A549 (cell line): ENCODE data around the gene CNTNAP2. TPM values are rescaled to one million over a fixed set of nuclear protein-coding genes. Genes with fewer than 3 reads are reported as not detected.
A peak's percentile ranks its signal among the peaks of the same experiment; 100 is the strongest.

ENCODE experiments used
- ATAC-seq, 2 experiments: fragments of 200-7000 bp in 1 of 2; fragments of >200 bp in 1 of 2; cut with Nextera tagmentation in 1 of 2; cut with Tn5 transposase in 1 of 2; 3 replicates each; pipeline versions ENCODE4 v1.8.0 to v1.9.1; 2018 to 2020; ENCODE audit warnings: mild to moderate bottlenecking in 1 of 2, moderate library complexity in 1 of 2
- CTCF ChIA-PET: fragments of 300-600 bp; sonication (Branson Sonifier 250); formaldehyde crosslinking; extraction: SDS; loops from one replicate; lab custom pipeline; 2021; ENCODE audit warnings: antibody characterized with exemption, inconsistent platforms; lab: Yijun Ruan, JAX
- POLR2A ChIA-PET: fragments of 350-600 bp; formaldehyde crosslinking; extraction: SDS; loops from one replicate; lab custom pipeline; 2021; ENCODE audit warnings: antibody characterized with exemption, inconsistent platforms; lab: Yijun Ruan, JAX
- DNase-seq, 2 experiments: peaks; one replicate each; pipeline versions ENCODE4 v3.0.0 to v3.0.0-alpha.2; 2011 to 2016; ENCODE audit warnings: low read depth in 1 of 2, low spot score in 1 of 2
- FAIRE-seq: peaks from 2 replicates; lab custom pipeline; 2011; peaks lifted over from hg19 to GRCh38; lab: Jason Lieb, UNC
- H3K27ac ChIP-seq, 2 experiments: fragments of >200 bp; sonication (Bioruptor Twin); formaldehyde crosslinking; 3 replicates each; pipeline ENCODE4 v1.5.1; 2016 to 2017
- H3K4me1 ChIP-seq: fragments of >200 bp; sonication (Bioruptor Twin); formaldehyde crosslinking; 3 replicates; pipeline ENCODE4 v1.6.1; 2016
- H3K4me2 ChIP-seq: fragments of >200 bp; sonication (Bioruptor Twin); formaldehyde crosslinking; 3 replicates; pipeline ENCODE4 v1.6.1; 2016
- H3K4me3 ChIP-seq: fragments of >200 bp; sonication (Bioruptor Twin); formaldehyde crosslinking; 3 replicates; pipeline ENCODE4 v1.5.1; 2016
- H3K9me3 ChIP-seq: fragments of >200 bp; sonication (Bioruptor Twin); formaldehyde crosslinking; 3 replicates; pipeline ENCODE4 v1.6.1; 2016
- BHLHE40 ChIP-seq: IDR thresholded peaks from 2 replicates; pipeline ENCODE4 v1.6.1; 2012; ENCODE audit warnings: low read depth, low read length, inconsistent platforms
- CBX8 ChIP-seq: fragments of 200-600 bp; sonication (generic); IDR thresholded peaks from 2 replicates; pipeline ENCODE4 v1.6.1; 2016
- EP300 ChIP-seq, 2 experiments: fragments of >200 bp; sonication (Bioruptor Twin); formaldehyde crosslinking; IDR thresholded peaks; 2 replicates in 1 of 2; 3 replicates in 1 of 2; pipeline ENCODE4 v1.6.1; 2016 to 2017
- ESRRA ChIP-seq: fragments of 150-350 bp; IDR thresholded peaks from 2 replicates; pipeline ENCODE4 v1.6.1; 2014; ENCODE audit warnings: mild to moderate bottlenecking, low read length, borderline replicate concordance
- HDAC2 ChIP-seq: fragments of 200-600 bp; sonication (generic); IDR thresholded peaks from 2 replicates; pipeline ENCODE4 v1.6.1; 2016
- HOXA7 ChIP-seq: fragments of 250-450 bp; sonication (Bioruptor Pico); IDR thresholded peaks from 2 replicates; pipeline ENCODE4 v1.5.0; 2020; ENCODE audit warnings: mild to moderate bottlenecking, moderate library complexity
- MAFK ChIP-seq: fragments of 450-650 bp; IDR thresholded peaks from 2 replicates; pipeline ENCODE4 v1.6.1; 2014; ENCODE audit not compliant: partially characterized antibody
- MYC ChIP-seq: IDR thresholded peaks from 2 replicates; pipeline ENCODE4 v1.6.1; 2012; ENCODE audit warnings: mild to moderate bottlenecking, inconsistent platforms, low read length, improper control_type of control experiment, borderline replicate concordance
- SREBF2 ChIP-seq: fragments of 450-650 bp; IDR thresholded peaks from 2 replicates; pipeline ENCODE4 v1.6.1; 2014; ENCODE audit warnings: mild to moderate bottlenecking, moderate library complexity
- WGBS: methylation state at CpG from one replicate; pipeline ENCODE4 v1.1.6; 2017; ENCODE audit errors: missing lambda C conversion rate; 5-methylcytosine and 5-hydroxymethylcytosine counted together
- polyA plus RNA-seq, 4 experiments: library from polyadenylated mRNA; depleted of rRNA in 3 of 4; stranded (reverse); fragments of >200 nt; fragmentation: RNase III in 1 of 4; extraction: RNeasy Plus Mini Kit Qiagen cat#74134 plus additional on column Dnase treatment in 1 of 4; gene quantifications; 2 replicates in 3 of 4; 3 replicates in 1 of 4; pipeline ENCODE4 v1.2.3, GENCODE V29; 2011 to 2017
- TF ChIP-seq, protein P1 (sequence below): fragments of 450-650 bp; IDR thresholded peaks from 2 replicates; pipeline ENCODE4 v1.6.1; 2014; ENCODE audit warnings: antibody characterized with exemption
- TF ChIP-seq, protein P2 (sequence below): fragments of 250-450 bp; sonication (Bioruptor Pico); IDR thresholded peaks from 2 replicates; pipeline ENCODE4 v1.5.0; 2021; ENCODE audit warnings: mild to moderate bottlenecking, moderate library complexity, borderline replicate concordance
- TF ChIP-seq, protein P3 (sequence below): fragments of 200-600 bp; sonication (generic); IDR thresholded peaks from 2 replicates; pipeline ENCODE4 v1.6.1; 2016; ENCODE audit warnings: antibody characterized with exemption, mild to moderate bottlenecking, moderate library complexity
- TF ChIP-seq, protein P4 (sequence below): IDR thresholded peaks from 2 replicates; pipeline ENCODE4 v1.6.1; 2012; ENCODE audit warnings: low read depth, borderline replicate concordance
- TF ChIP-seq, protein P5 (sequence below): IDR thresholded peaks from 2 replicates; pipeline ENCODE4 v1.6.1; 2012

Gene CNTNAP2
- polyA plus RNA-seq, 2 of the 4 experiments (the other 2 are of a cell fraction), result 0.05 to 0.13 TPM

GRCh38 chr7:146702898-146703297 lies 586.3 kb downstream of the CNTNAP2 start:
- H3K4me3 ChIP-seq, result no peak overlapping the region
- peaks cover 8% of the 10 kb centered on the region; the same call in 1 of the 3 replicates for H3K9me3 ChIP-seq
- TF ChIP-seq MAFK (peak; percentile 51), ESRRA (no peak), CBX8 (no peak), HOXA7 (CRISPR knock-in tag) (no peak)
- no peak overlapping the region for H3K4me2 ChIP-seq
- ChIA-PET POLR2A (no interaction called here), CTCF (no interaction called here)
- DNase-seq (no peak), ATAC-seq (no peak), FAIRE-seq (no peak)
- H3K27ac ChIP-seq, result no peak overlapping the region
- no peaks in the 10 kb centered on the region for H3K4me1 ChIP-seq
- 63% methylated on average over 1 of the region's 1 CpG for WGBS

DNA sequence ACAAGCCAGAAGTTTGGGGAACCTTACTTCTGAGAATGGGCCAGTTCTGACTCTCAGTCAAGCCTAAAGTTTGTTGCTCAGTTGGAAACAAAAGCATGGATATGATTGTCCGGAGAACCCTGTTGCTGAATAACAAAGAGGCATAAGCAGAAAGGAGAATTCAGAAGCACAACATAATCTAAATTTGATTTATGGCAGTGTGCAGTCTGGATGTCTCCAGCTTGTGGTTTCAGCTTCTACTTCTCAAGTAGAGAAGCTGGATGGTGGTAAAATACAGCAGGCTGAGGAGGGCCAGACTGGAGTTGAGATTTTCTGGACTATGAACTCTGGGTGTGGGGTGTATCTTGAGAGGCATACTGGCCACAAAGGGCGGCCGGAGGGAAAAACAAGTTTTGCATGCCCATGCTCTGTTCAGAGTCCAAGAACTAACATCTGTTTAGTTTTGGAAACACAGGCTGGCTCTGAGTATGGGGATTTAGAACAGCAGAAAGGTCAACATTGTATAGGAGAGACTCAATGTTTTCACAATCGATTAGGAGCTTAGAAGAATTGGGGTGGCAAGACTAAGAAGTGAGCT lies 592.9 kb downstream of the CNTNAP2 start:
- 48% methylated on average over 4 of the region's 4 CpGs for WGBS
- Histone ChIP-seq H3K4me3 (no peak overlapping the region), H3K9me3 (peaks cover 6% of the 10 kb centered on the region; the same call in 1 of the 3 replicates), H3K4me1 (no peaks in the 10 kb centered on the region), H3K27ac (no peak overlapping the region), H3K4me2 (no peak overlapping the region)
- no peak for DNase-seq
- TF ChIP-seq, protein P1, sequence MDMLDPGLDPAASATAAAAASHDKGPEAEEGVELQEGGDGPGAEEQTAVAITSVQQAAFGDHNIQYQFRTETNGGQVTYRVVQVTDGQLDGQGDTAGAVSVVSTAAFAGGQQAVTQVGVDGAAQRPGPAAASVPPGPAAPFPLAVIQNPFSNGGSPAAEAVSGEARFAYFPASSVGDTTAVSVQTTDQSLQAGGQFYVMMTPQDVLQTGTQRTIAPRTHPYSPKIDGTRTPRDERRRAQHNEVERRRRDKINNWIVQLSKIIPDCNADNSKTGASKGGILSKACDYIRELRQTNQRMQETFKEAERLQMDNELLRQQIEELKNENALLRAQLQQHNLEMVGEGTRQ, result no peak
- TF ChIP-seq, protein P2, sequence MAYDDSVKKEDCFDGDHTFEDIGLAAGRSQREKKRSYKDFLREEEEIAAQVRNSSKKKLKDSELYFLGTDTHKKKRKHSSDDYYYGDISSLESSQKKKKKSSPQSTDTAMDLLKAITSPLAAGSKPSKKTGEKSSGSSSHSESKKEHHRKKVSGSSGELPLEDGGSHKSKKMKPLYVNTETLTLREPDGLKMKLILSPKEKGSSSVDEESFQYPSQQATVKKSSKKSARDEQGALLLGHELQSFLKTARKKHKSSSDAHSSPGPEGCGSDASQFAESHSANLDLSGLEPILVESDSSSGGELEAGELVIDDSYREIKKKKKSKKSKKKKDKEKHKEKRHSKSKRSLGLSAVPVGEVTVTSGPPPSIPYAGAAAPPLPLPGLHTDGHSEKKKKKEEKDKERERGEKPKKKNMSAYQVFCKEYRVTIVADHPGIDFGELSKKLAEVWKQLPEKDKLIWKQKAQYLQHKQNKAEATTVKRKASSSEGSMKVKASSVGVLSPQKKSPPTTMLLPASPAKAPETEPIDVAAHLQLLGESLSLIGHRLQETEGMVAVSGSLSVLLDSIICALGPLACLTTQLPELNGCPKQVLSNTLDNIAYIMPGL (CRISPR knock-in tag), result no peak
- no peak for TF ChIP-seq SREBF2
- TF ChIP-seq EP300 (IDR thresholded peaks at IDR 0.05), result no peak
- FAIRE-seq, result no peak
- ChIA-PET CTCF (no interaction called here), POLR2A (no interaction called here)
- no peak for ATAC-seq

- DNase-seq (no peak), FAIRE-seq (no peak), ATAC-seq (no peak)
- TF ChIP-seq MAFK (no peak), MYC (no peak), BHLHE40 (no peak), HDAC2 (no peak), ESRRA (no peak)
- TF ChIP-seq, protein P3, sequence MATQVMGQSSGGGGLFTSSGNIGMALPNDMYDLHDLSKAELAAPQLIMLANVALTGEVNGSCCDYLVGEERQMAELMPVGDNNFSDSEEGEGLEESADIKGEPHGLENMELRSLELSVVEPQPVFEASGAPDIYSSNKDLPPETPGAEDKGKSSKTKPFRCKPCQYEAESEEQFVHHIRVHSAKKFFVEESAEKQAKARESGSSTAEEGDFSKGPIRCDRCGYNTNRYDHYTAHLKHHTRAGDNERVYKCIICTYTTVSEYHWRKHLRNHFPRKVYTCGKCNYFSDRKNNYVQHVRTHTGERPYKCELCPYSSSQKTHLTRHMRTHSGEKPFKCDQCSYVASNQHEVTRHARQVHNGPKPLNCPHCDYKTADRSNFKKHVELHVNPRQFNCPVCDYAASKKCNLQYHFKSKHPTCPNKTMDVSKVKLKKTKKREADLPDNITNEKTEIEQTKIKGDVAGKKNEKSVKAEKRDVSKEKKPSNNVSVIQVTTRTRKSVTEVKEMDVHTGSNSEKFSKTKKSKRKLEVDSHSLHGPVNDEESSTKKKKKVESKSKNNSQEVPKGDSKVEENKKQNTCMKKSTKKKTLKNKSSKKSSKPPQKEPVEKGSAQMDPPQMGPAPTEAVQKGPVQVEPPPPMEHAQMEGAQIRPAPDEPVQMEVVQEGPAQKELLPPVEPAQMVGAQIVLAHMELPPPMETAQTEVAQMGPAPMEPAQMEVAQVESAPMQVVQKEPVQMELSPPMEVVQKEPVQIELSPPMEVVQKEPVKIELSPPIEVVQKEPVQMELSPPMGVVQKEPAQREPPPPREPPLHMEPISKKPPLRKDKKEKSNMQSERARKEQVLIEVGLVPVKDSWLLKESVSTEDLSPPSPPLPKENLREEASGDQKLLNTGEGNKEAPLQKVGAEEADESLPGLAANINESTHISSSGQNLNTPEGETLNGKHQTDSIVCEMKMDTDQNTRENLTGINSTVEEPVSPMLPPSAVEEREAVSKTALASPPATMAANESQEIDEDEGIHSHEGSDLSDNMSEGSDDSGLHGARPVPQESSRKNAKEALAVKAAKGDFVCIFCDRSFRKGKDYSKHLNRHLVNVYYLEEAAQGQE, result no peak
- TF ChIP-seq, protein P4, sequence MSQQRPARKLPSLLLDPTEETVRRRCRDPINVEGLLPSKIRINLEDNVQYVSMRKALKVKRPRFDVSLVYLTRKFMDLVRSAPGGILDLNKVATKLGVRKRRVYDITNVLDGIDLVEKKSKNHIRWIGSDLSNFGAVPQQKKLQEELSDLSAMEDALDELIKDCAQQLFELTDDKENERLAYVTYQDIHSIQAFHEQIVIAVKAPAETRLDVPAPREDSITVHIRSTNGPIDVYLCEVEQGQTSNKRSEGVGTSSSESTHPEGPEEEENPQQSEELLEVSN, result no peak
- TF ChIP-seq, protein P5, sequence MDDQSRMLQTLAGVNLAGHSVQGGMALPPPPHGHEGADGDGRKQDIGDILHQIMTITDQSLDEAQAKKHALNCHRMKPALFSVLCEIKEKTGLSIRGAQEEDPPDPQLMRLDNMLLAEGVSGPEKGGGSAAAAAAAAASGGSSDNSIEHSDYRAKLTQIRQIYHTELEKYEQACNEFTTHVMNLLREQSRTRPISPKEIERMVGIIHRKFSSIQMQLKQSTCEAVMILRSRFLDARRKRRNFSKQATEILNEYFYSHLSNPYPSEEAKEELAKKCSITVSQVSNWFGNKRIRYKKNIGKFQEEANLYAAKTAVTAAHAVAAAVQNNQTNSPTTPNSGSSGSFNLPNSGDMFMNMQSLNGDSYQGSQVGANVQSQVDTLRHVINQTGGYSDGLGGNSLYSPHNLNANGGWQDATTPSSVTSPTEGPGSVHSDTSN, result no peak
- CTCF ChIA-PET, result interaction anchor here (1.2 kb wide), 1 partner anchor 12 kb away, joined by 3 read pairs; no protein-coding TSS in a partner anchor
- Histone ChIP-seq H3K4me3 (no peak overlapping the region), H3K4me2 (no peak overlapping the region), H3K27ac (no peak overlapping the region), H3K9me3 (0 out of 3 replicates have a peak, but pooled peaks cover 4% of the 10 kb centered on the region), H3K4me1 (no peaks in the 10 kb centered on the region)
- WGBS, result 4% methylated on average over 1 of the region's 1 CpG
- POLR2A ChIA-PET, result no interaction called here
Measured at GRCh38 chr7:146713205-146713604, 596.6 kb downstream of the CNTNAP2 start.
